Activated CD8-positive, alpha-beta T cell treated with anti-CD3 and anti-CD28 coated beads, Interleukin-2, amount 10 ng/mL, durations not matched to agents 7 days and 5 days (primary cell): ENCODE results near the gene LAD1. TPM values are rescaled to one million over a fixed set of nuclear protein-coding genes. Genes with fewer than 3 reads are reported as not detected.

ENCODE experiments used
- ATAC-seq: fragments of 150-1000 bp; cut with Tn5 transposase; one replicate; pipeline ENCODE4 v1.10.0; 2021; ENCODE audit warnings: moderate library complexity
- CTCF ChIA-PET: fragments of 350-600 bp; sonication (Branson Sonifier 250); formaldehyde crosslinking; loops from one replicate; lab custom pipeline; 2021; ENCODE audit warnings: antibody characterized with exemption; lab: Charles Lee
- POLR2A ChIA-PET: fragments of 350-600 bp; sonication (Branson Sonifier 250); formaldehyde crosslinking; loops from one replicate; lab custom pipeline; 2021; ENCODE audit warnings: antibody characterized with exemption; lab: Charles Lee
- DNase-seq: peaks from one replicate; pipeline ENCODE4 v3.0.0-alpha.2; 2020
- H3K27ac Mint-ChIP-seq: one replicate; pipeline ENCODE4 v1.8.0; 2021; ENCODE audit warnings: mild to moderate bottlenecking, mixed read lengths
- H3K27me3 Mint-ChIP-seq: one replicate; pipeline ENCODE4 v1.8.0; 2021; ENCODE audit warnings: low read depth, mixed read lengths
- H3K36me3 Mint-ChIP-seq: one replicate; pipeline ENCODE4 v1.8.0; 2021; ENCODE audit warnings: low read depth, mixed read lengths
- H3K4me1 Mint-ChIP-seq: one replicate; pipeline ENCODE4 v1.8.0; 2021; ENCODE audit warnings: low read depth, mixed read lengths
- H3K4me3 Mint-ChIP-seq: one replicate; pipeline ENCODE4 v1.8.0; 2021; ENCODE audit warnings: mild to moderate bottlenecking, mixed read lengths
- H3K9me3 Mint-ChIP-seq: one replicate; pipeline ENCODE4 v1.8.0; 2022; ENCODE audit warnings: mixed read lengths; ENCODE audit not compliant: insufficient read depth
- total RNA-seq, 2 experiments: library from RNA; stranded (reverse); gene quantifications; one replicate each; pipeline ENCODE4 v1.2.3, GENCODE V29; 2021

LAD1 gene
- total RNA-seq, 2 experiments from 2014 or later, result not detected

DNA sequence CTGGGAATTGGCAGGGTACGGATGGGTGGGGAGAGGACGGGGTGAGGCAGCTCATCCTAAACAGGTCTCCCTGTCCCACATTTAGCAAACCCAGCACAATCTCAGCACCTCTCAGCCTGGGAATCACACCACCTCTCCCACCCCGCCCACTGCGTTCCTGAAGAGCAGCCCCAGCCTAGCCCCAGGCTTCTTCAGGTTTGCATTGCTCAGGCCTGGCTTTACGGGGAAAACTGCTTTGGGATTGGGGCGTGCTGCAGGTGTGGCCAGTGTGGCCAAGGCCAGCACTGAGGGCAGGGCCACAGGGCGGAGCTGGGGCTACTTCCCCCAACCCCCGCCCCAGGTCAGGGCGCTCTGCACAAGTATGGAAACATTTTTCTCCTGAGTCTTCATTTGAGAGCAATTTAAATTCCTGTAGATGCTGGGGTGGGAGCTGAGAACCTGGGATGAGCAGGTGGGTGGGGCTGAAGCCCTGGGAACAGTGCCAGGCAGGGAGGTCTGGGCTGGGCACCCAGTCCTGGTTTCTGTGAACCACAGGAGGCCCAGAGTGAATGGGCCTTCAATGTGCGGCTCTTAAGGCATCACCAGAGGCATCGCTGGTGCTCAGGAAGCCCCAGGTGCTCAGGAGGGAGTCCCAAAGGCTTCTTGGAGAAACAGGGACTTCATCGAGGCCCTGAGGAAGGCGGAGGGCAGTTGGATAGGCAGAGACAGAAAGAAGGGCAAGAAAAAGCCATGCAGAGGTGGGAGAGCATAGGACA, 45.8 kb downstream of the LAD1 start:
- H3K27ac Mint-ChIP-seq, result no peak overlapping the region
- no peaks in the 10 kb centered on the region for H3K36me3 Mint-ChIP-seq
- no peak for ATAC-seq
- POLR2A ChIA-PET, result no interaction called here
- H3K27me3 Mint-ChIP-seq, result peaks cover 6% of the 10 kb centered on the region
- no peaks in the 10 kb centered on the region for H3K9me3 Mint-ChIP-seq
- H3K4me3 Mint-ChIP-seq, result no peak overlapping the region
- CTCF ChIA-PET, result no interaction called here
- no peak for DNase-seq
- H3K4me1 Mint-ChIP-seq, result no peaks in the 10 kb centered on the region

DNA sequence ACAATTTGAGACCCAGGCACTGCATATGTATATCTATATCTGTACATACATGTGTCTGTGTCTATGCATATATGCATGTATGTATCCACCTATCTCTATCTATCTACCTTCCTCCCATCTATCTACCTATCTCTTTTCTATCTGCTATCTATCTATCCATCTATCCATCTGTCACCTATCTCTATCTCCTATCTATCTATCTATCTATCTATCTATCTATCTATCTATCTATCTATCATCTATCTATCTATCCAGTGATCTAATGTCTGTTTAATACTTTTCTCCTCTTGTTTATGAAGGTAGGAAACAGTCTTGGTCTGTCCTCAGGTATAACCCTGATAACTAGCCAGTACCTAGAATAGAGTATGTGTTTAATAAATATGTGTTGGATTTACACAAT, 47.5 kb downstream of the LAD1 start:
- Mint-ChIP-seq H3K27ac (no peak overlapping the region), H3K4me3 (no peak overlapping the region), H3K4me1 (no peaks in the 10 kb centered on the region), H3K9me3 (no peaks in the 10 kb centered on the region), H3K27me3 (peaks cover 13% of the 10 kb centered on the region), H3K36me3 (no peaks in the 10 kb centered on the region)
- no peak for ATAC-seq
- DNase-seq, result no peak
- POLR2A ChIA-PET, result no interaction called here
- CTCF ChIA-PET, result no interaction called here

DNA sequence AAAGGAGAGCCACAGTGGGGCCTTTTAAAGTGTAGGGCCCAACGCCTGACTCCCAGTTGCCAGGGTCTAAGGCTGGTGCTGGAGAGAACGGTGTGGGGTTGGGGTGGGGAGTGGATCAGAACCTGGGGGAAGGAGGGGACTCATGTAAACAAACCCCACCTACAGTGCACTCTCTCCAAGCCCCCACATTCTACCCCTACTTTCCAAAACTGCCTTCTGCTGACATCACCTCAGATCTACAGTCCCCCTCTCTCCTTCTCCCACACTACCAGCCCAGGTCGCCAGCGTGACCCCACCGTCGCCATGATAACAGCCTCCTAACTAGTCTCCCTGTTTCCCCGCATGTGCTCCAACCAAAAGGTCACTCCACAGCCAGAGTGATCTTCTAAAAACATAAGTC, 48.2 kb downstream of the LAD1 start:
- POLR2A ChIA-PET, result no interaction called here
- ATAC-seq, result no peak
- no peaks in the 10 kb centered on the region for H3K36me3 Mint-ChIP-seq
- peaks cover 14% of the 10 kb centered on the region for H3K27me3 Mint-ChIP-seq
- H3K27ac Mint-ChIP-seq, result no peak overlapping the region
- CTCF ChIA-PET, result no interaction called here
- no peak overlapping the region for H3K4me3 Mint-ChIP-seq
- H3K9me3 Mint-ChIP-seq, result no peaks in the 10 kb centered on the region
- no peaks in the 10 kb centered on the region for H3K4me1 Mint-ChIP-seq
- no peak for DNase-seq

DNA sequence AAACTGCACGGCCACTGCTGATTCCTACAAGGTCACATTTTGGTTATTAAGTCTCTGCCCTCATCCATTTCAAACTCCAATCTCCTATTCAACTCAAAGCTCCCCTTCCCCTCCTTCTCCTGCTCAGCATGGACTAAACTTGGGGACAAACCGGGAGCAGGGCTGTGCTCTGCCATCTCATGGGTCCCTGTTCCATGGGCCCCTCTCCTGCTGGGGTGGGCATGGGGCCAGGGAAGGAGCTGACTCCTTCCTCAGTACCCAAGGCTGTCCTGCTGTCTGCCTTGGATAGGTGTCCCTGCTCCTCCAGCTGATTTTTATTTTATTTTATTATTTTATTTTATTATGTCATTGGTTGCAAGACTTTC, 48.8 kb downstream of the LAD1 start:
- ChIA-PET POLR2A (no interaction called here), CTCF (no interaction called here)
- Mint-ChIP-seq H3K27ac (no peak overlapping the region), H3K4me3 (no peak overlapping the region), H3K9me3 (no peaks in the 10 kb centered on the region), H3K27me3 (peaks cover 14% of the 10 kb centered on the region), H3K4me1 (no peaks in the 10 kb centered on the region), H3K36me3 (no peaks in the 10 kb centered on the region)
- DNase-seq, result no peak
- no peak for ATAC-seq

DNA sequence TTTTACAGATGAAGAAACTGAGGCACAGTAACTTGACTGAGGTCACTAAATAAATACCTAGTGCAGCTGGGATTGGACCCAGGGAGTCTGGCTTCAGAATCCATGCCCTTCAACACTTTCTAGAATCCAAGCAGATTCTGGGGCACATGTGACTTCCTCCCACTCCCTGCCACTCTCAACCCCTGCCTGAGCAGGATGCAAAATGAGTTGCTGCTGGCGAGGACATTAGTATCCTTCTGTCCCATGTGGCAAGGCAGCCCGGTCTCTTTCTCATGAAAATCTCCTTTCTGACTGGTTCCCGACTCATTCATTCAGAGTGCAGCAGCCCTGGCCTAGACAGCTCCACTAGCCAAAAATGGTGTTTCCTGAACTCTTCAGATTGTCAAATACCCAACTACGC, 50.0 kb downstream of the LAD1 start:
- no peaks in the 10 kb centered on the region for H3K9me3 Mint-ChIP-seq
- H3K4me3 Mint-ChIP-seq, result no peak overlapping the region
- POLR2A ChIA-PET, result no interaction called here
- ATAC-seq (no peak), DNase-seq (no peak)
- peaks cover 14% of the 10 kb centered on the region for H3K27me3 Mint-ChIP-seq
- H3K4me1 Mint-ChIP-seq, result no peaks in the 10 kb centered on the region
- CTCF ChIA-PET, result interaction anchor here (1.1 to 1.4 kb wide), 3 partner anchors 50 to 101 kb away, joined by 3 read pairs; no protein-coding TSS in a partner anchor
- H3K27ac Mint-ChIP-seq, result no peak overlapping the region
- no peaks in the 10 kb centered on the region for H3K36me3 Mint-ChIP-seq

DNA sequence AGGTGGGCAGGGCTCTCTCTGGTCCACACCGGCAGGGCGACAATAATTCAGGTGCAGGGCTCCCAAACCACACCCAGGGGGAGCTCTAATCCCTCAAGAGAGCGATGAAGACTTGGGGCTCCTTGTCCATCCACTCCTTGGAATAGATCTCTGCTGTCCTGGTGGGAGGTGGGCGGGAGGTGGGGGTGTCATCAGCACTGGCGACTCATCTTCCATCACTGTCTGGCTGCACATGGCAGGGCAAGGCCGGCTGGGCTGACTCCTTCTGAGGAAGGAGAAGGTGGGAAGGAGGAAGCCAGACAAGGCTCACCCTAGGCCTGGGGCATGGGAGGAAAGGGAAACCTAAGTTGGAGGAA, 50.9 kb downstream of the LAD1 start:
- Mint-ChIP-seq H3K4me3 (no peak overlapping the region), H3K27me3 (peaks cover 14% of the 10 kb centered on the region), H3K36me3 (no peaks in the 10 kb centered on the region), H3K27ac (no peak overlapping the region), H3K4me1 (no peaks in the 10 kb centered on the region), H3K9me3 (no peaks in the 10 kb centered on the region)
- ATAC-seq (peak; percentile 61), DNase-seq (peak; percentile 47)
- ChIA-PET POLR2A (no interaction called here), CTCF (interaction anchor here (0.7 to 2.5 kb wide), 9 partner anchors 14 to 125 kb away, joined by 3 to 6 read pairs (median 3); no protein-coding TSS in a partner anchor)

DNA sequence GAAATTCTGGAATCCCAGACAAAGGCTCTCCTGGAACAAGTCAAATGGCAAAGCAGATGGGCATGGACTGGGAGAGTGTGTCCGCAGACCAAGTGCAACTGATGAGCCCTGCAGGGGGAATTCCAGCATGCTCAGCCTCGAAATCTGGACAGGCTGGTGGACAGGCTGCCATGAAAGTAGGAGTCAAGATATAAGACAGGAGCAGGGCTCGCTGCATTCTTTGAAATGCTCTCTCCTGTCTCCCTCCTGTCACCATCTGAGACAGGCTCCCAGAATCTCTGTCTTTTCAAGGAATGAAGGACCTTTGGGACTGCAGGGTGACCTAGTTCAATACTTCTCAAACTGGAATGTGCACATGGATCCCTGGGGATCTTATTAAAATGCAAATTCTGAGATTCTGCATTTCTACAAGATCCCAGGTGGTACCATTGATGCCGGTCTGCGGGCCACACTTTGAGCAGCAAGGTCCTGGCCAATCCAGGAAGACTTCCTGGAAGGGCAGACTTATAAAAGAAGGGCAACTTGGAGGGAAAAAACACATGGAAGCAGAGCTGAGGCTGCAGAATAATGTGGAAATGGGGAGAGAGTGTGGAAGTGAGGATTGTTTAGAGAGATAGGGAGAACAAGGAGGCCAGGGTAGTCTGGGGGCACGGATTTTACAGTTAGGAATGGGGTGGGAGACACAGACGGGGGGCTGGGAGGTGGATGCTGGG, 51.5 kb downstream of the LAD1 start:
- CTCF ChIA-PET, result interaction anchor here (0.7 to 2.5 kb wide), 13 partner anchors 11 to 155 kb away, joined by 3 to 6 read pairs (median 3); no protein-coding TSS in a partner anchor
- POLR2A ChIA-PET, result no interaction called here
- no peak overlapping the region for H3K4me3 Mint-ChIP-seq
- DNase-seq (no peak), ATAC-seq (no peak)
- no peak overlapping the region for H3K27ac Mint-ChIP-seq
- H3K4me1 Mint-ChIP-seq, result no peaks in the 10 kb centered on the region
- no peaks in the 10 kb centered on the region for H3K9me3 Mint-ChIP-seq
- H3K36me3 Mint-ChIP-seq, result no peaks in the 10 kb centered on the region
- H3K27me3 Mint-ChIP-seq, result peaks cover 14% of the 10 kb centered on the region

DNA sequence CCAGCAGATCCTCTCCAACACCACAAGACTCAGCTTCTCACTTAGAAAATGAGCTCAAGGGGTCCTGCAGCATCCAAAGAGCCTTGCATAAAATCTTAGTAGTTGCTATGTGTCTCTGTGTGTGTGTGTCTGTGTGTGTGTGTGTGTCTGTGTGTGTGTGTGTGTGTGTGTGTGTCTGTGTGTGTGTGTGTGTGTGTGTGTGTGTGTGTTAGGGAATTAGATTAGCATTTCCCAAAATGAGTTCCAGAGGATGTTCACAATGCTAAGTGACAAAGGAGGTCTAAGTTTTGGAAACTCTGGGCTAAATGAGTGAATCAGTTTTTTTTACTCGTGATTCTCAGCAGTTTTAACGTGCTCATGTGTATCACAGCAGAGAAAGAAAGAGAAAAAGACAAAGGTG, 52.1 kb downstream of the LAD1 start:
- DNase-seq (no peak), ATAC-seq (no peak)
- H3K27me3 Mint-ChIP-seq, result peaks cover 14% of the 10 kb centered on the region
- no peaks in the 10 kb centered on the region for H3K4me1 Mint-ChIP-seq
- no peaks in the 10 kb centered on the region for H3K36me3 Mint-ChIP-seq
- H3K9me3 Mint-ChIP-seq, result no peaks in the 10 kb centered on the region
- H3K4me3 Mint-ChIP-seq, result no peak overlapping the region
- ChIA-PET POLR2A (no interaction called here), CTCF (interaction anchor here (1.0 to 2.5 kb wide), 6 partner anchors 10 to 154 kb away, joined by 3 to 6 read pairs (median 3); no protein-coding TSS in a partner anchor)
- no peak overlapping the region for H3K27ac Mint-ChIP-seq

DNA sequence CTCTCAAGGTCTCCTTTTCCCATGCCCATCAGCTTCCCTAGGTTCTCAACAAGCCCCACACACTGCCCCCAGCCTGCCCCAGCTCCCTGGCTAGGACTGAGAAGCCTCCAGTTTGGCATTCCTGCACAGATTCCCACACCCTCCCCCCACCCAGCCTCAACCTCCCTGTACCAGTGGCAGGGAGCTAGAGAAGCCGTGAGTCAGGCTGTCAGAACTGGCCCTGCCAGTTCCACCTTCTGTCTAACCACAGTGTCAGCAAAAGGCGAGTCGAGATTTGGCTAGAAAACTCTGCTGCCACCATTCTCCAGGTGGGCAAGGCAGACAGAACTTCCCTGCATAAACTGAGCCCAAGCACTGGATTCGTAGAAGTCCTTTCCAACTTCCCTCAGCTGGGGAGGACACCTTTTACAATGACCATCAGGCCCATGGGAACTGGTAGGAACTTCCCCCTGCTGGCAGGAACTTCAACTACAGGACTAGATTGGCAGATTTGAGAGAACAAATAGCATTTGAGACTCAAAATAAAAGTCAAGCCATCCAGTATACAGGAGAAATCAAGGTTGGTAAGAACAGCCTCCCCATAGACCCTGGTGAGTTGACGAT, 52.7 kb downstream of the LAD1 start:
- ChIA-PET POLR2A (no interaction called here), CTCF (interaction anchor here (0.8 to 2.5 kb wide), 8 partner anchors 10 to 231 kb away, joined by 3 to 6 read pairs (median 3); no protein-coding TSS in a partner anchor)
- H3K4me1 Mint-ChIP-seq, result no peaks in the 10 kb centered on the region
- peaks cover 14% of the 10 kb centered on the region for H3K27me3 Mint-ChIP-seq
- H3K27ac Mint-ChIP-seq, result no peak overlapping the region
- ATAC-seq, result no peak
- no peaks in the 10 kb centered on the region for H3K36me3 Mint-ChIP-seq
- no peak overlapping the region for H3K4me3 Mint-ChIP-seq
- H3K9me3 Mint-ChIP-seq, result no peaks in the 10 kb centered on the region
- peak; percentile 29 for DNase-seq

DNA sequence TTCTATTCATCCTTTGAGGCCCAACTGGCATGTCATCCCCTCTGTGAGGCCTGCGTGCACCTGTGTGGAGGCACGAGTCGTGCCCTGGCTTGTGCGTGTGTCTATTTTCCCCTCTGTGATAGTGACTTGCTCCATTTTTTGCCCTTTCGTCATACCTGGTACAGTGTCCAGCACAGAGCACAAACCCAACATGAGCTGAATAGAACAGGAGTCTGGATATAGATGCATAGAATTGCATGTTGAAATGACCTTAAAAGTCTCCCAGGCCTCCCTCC, 54.1 kb downstream of the LAD1 start:
- Mint-ChIP-seq H3K27me3 (peaks cover 20% of the 10 kb centered on the region), H3K36me3 (no peaks in the 10 kb centered on the region), H3K4me3 (no peak overlapping the region), H3K4me1 (no peaks in the 10 kb centered on the region), H3K27ac (no peak overlapping the region), H3K9me3 (no peaks in the 10 kb centered on the region)
- DNase-seq (no peak), ATAC-seq (no peak)
- POLR2A ChIA-PET, result no interaction called here
- CTCF ChIA-PET, result interaction anchor here (1.1 to 1.2 kb wide), 2 partner anchors 36 to 91 kb away, joined by 3 to 5 read pairs; no protein-coding TSS in a partner anchor

DNA sequence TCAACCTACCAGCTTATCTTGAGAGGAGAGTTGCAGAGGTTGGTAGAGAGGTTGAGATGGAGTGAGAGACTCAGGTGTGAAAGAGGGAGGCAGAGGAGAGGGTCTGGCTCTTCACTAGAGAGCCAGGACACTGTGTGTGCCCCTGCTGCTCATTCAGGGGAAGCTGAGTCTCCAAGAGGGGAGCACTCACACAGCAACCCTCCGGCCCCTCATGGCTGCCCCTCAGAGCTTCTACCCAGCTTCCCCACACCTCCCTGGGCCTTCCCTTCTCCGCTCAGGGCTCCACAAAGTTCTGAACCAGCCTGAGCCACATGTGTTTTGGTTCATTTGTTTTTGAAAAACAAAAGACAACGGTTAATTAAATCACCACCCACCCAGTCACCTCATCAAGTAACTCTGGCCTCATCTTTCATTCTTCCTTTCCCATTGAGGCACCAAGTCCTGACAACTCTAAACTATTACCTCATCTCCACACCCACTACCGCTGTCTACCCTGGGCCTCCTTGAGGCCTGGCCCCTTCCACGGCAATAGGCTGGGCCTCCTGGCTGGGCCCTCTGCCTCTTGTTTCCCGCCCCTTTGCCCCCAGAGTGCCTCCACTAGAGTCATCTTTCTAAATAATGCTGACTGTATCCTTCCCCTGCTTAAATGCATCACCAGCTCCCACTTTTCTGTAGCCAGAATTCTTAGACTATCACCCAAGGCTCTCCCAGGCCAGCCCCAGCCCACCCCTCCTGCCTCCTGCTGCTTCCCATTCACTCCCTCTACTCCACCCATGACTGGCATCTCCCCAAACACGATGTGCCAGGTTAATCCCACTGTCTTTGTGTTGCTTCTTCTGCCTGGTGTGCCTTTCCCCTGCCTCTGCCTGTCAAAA, 54.7 kb downstream of the LAD1 start:
- H3K27ac Mint-ChIP-seq, result no peak overlapping the region
- H3K4me3 Mint-ChIP-seq, result no peak overlapping the region
- no peaks in the 10 kb centered on the region for H3K4me1 Mint-ChIP-seq
- ChIA-PET CTCF (no interaction called here), POLR2A (no interaction called here)
- no peaks in the 10 kb centered on the region for H3K36me3 Mint-ChIP-seq
- peaks cover 22% of the 10 kb centered on the region for H3K27me3 Mint-ChIP-seq
- ATAC-seq (no peak), DNase-seq (no peak)
- H3K9me3 Mint-ChIP-seq, result no peaks in the 10 kb centered on the region
